ENCODE results near the gene RNF207. TPM values are rescaled to one million over a fixed set of nuclear protein-coding genes. Genes with fewer than 3 reads are reported as not detected.

RNF207 gene
- polyA plus RNA-seq, 1 of the 3 experiments (the other 2 are of a cell fraction), result 25.4 TPM

GRCh38 chr1:6225651-6226050, 19.7 kb downstream of the RNF207 start:
- TF ChIP-seq CTCF (IDR thresholded peaks at IDR 0.05) (no peak), CHD2 (IDR thresholded peaks at IDR 0.05; ENCODE audit: low read length, partially characterized antibody) (no peak), REST (IDR thresholded peaks at IDR 0.05; ENCODE audit: low read depth, low read length) (no peak), EP300 (IDR thresholded peaks at IDR 0.05; ENCODE audit: borderline replicate concordance in 1 of 2, low read depth in 1 of 2, low read length in 1 of 2) (no peak), TAF1 (IDR thresholded peaks at IDR 0.05; ENCODE audit: borderline replicate concordance, low read depth, low read length) (no peak), FOSL2 (IDR thresholded peaks at IDR 0.05; ENCODE audit: borderline replicate concordance, low read depth) (no peak), EZH2phosphoT487 (IDR thresholded peaks at IDR 0.05; ENCODE audit: borderline replicate concordance, low read depth) (no peak), FOXJ3 (CRISPR knock-in tag; IDR thresholded peaks at IDR 0.05) (no peak), POLR2AphosphoS5 (IDR thresholded peaks at IDR 0.05; ENCODE audit: low read depth, low read length) (no peak), YY1 (IDR thresholded peaks at IDR 0.05; ENCODE audit: low read depth) (no peak), RXRA (IDR thresholded peaks at IDR 0.05; ENCODE audit: borderline replicate concordance, low read depth) (no peak), NRF1 (IDR thresholded peaks at IDR 0.05; ENCODE audit: low read depth, low read length) (no peak), SMC3 (IDR thresholded peaks at IDR 0.05; ENCODE audit: low read depth, low read length) (no peak)
- H3K9me3 ChIP-seq, result no peaks in the 10 kb centered on the region
- no peaks in the 10 kb centered on the region for H3K9me2 ChIP-seq
- H3K4me3 ChIP-seq (ENCODE audit: low read depth in 2 of 2, low read length in 1 of 2), result no peak overlapping the region
- H3K4me2 ChIP-seq, result no peak overlapping the region
- no peaks in the 10 kb centered on the region for H4K20me1 ChIP-seq (ENCODE audit: insufficient read depth)
- H3K79me2 ChIP-seq (ENCODE audit: insufficient read depth), result peaks cover 3% of the 10 kb centered on the region; the same call in 1 of the 2 replicates
- DNase-seq, result no peak
- no peaks in the 10 kb centered on the region for H3K27me3 ChIP-seq (ENCODE audit: insufficient read depth)
- no peak overlapping the region for H2AFZ ChIP-seq (ENCODE audit: low read depth)
- POLR2A ChIA-PET, result no interaction called here
- H3K27ac ChIP-seq (ENCODE audit: low read depth in 2 of 2, low read length in 1 of 2), result no peak overlapping the region
- CTCF ChIA-PET, result interaction anchor here (1.1 to 2.1 kb wide), 5 partner anchors 13 to 26 kb away, joined by 3 to 8 read pairs (median 4); partner anchors contain the start of gene RPL22
- H3F3A ChIP-seq (replicated peaks; ENCODE audit: insufficient read depth), result no peaks in the 10 kb centered on the region
- peaks cover 10 to 40% of the 10 kb centered on the region in 2 experiments for H3K36me3 ChIP-seq (replicated peaks in 1 of 2; ENCODE audit: control insufficient read depth in 1 of 2, insufficient read depth in 2 of 2, low read length in 1 of 2)
- no peaks in the 10 kb centered on the region for H3K4me1 ChIP-seq (ENCODE audit: control insufficient read depth in 1 of 2, insufficient read depth in 2 of 2, low read depth in 1 of 2, low read length in 1 of 2)
- WGBS (ENCODE audit: low lambda C conversion rate), result 97% methylated on average over 8 of the region's 8 CpGs
- H3K9ac ChIP-seq, result no peak overlapping the region

All from SK-N-SH (cell line).